ENCODE measurements around the gene PRDM13.
"Not testable (repeated sequence)": the region's sequence is repeated elsewhere in the genome, so short reads cannot be mapped to it uniquely, and the experiment has no call there.

DNA sequence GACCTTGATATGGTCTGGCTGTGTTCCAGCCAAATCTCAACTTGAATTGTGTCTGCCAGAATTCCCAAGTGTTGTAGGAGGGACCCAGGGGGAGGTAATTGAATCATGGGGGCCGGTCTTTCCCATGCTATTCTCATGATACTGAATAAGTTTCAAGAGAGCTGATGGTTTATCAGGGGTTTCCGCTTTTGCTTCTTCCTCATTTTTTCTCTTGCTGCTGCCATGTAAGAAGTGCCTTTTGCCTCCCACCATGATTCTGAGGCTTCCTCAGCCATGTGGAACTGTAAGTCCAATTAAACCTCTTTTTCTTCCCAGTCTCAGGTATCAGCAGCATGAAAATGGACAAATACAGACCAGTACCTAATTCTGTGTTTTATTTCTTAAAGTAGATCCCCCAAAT is 15.4 kb downstream of the PRDM13 start:
- not testable (repeated sequence) for TF ChIP-seq FOSL1 (IDR thresholded peaks at IDR 0.05; ENCODE audit: low read depth); POLR2AphosphoS5 (IDR thresholded peaks at IDR 0.05; ENCODE audit: low read depth, low read length); EZH2 (IDR thresholded peaks at IDR 0.05)
